Mesodermal cell (in vitro differentiated cells): ENCODE data around the gene GIT2.
"Not testable (repeated sequence)": the region's sequence is repeated elsewhere in the genome, so short reads cannot be mapped to it uniquely, and the experiment has no call there.

Experiments
- H3K27ac ChIP-seq: 2 replicates; pipeline ENCODE4 v1.7.0; 2013; ENCODE audit warnings: mild to moderate bottlenecking, low read depth, low read length, moderate library complexity; ENCODE audit not compliant: severe bottlenecking
- H3K36me3 ChIP-seq: 2 replicates; pipeline ENCODE4 v1.7.1; 2013; ENCODE audit warnings: mild to moderate bottlenecking, low read length, moderate library complexity; ENCODE audit not compliant: control insufficient read depth, insufficient read depth
- H3K4me1 ChIP-seq: one replicate; pipeline ENCODE4 v1.7.1; 2013; ENCODE audit warnings: mild to moderate bottlenecking, low read length; ENCODE audit not compliant: insufficient read depth, control insufficient read depth, poor library complexity, severe bottlenecking
- H3K4me3 ChIP-seq: 2 replicates; pipeline ENCODE4 v1.7.0; 2013; ENCODE audit warnings: low read length, control low read depth, mild to moderate bottlenecking; ENCODE audit not compliant: insufficient read depth, poor library complexity, severe bottlenecking; ENCODE audit errors: extremely low read depth
- H3K9me3 ChIP-seq: 2 replicates; pipeline ENCODE4 v1.7.1; 2013; ENCODE audit warnings: mild to moderate bottlenecking, low read length, moderate library complexity; ENCODE audit not compliant: control insufficient read depth
- WGBS, 2 experiments: methylation state at CpG; one replicate each; pipeline ENCODE4 v1.1.5; 2013; ENCODE audit warnings: missing lambda C conversion rate in 2 of 2; ENCODE audit not compliant: insufficient coverage in 2 of 2; 5-methylcytosine and 5-hydroxymethylcytosine counted together

GIT2 gene

GRCh38 chr12:109891731-109892130 is 104.4 kb downstream of the GIT2 start:
- H3K4me3 ChIP-seq, H3K9me3 ChIP-seq, H3K27ac ChIP-seq, H3K4me1 ChIP-seq, H3K36me3 ChIP-seq: not testable (repeated sequence)
- WGBS, 2 experiments, result 93 to 95% methylated on average over 5 to 6 of the region's 7 CpGs

- no peak overlapping the region for H3K27ac ChIP-seq
- H3K4me1 ChIP-seq, result no peaks in the 10 kb centered on the region
- H3K4me3 ChIP-seq, result no peak overlapping the region
- WGBS, 2 experiments, result 84 to 91% methylated on average over 10 to 11 of the region's 13 CpGs
- no peaks in the 10 kb centered on the region for H3K36me3 ChIP-seq
- no peaks in the 10 kb centered on the region for H3K9me3 ChIP-seq
Measured at GRCh38 chr12:109890620-109891170, 105.5 kb downstream of the GIT2 start.

GRCh38 chr12:109888179-109889020 is 107.8 kb downstream of the GIT2 start:
- H3K36me3 ChIP-seq, result no peaks in the 10 kb centered on the region
- H3K27ac ChIP-seq, result no peak overlapping the region
- H3K4me1 ChIP-seq, result no peaks in the 10 kb centered on the region
- H3K4me3 ChIP-seq, result no peak overlapping the region
- no peaks in the 10 kb centered on the region for H3K9me3 ChIP-seq
- 98% methylated on average over 5 to 7 of the region's 12 CpGs for WGBS, 2 experiments

- Histone ChIP-seq H3K4me3 (no peak overlapping the region), H3K4me1 (peaks cover 4% of the 10 kb centered on the region), H3K27ac (no peak overlapping the region), H3K9me3 (no peaks in the 10 kb centered on the region), H3K36me3 (no peaks in the 10 kb centered on the region)
- WGBS, 2 experiments, result 89 to 92% methylated on average over 9 of the region's 10 CpGs
Measured at GRCh38 chr12:109885616-109886015, 110.6 kb downstream of the GIT2 start.

GRCh38 chr12:109883461-109883860 is 112.7 kb downstream of the GIT2 start:
- WGBS, 2 experiments, result 78 to 89% methylated on average over 3 to 4 of the region's 4 CpGs
- peaks cover 4% of the 10 kb centered on the region for H3K4me1 ChIP-seq
- no peak overlapping the region for H3K4me3 ChIP-seq
- H3K36me3 ChIP-seq, result no peaks in the 10 kb centered on the region
- no peak overlapping the region for H3K27ac ChIP-seq
- H3K9me3 ChIP-seq, result no peaks in the 10 kb centered on the region

- peaks cover 4% of the 10 kb centered on the region for H3K4me1 ChIP-seq
- no peak overlapping the region for H3K4me3 ChIP-seq
- WGBS, 2 experiments, result 83 to 94% methylated on average over 1 to 2 of the region's 2 CpGs
- H3K27ac ChIP-seq, result no peak overlapping the region
- no peaks in the 10 kb centered on the region for H3K9me3 ChIP-seq
- H3K36me3 ChIP-seq, result no peaks in the 10 kb centered on the region
Measured at GRCh38 chr12:109881752-109882151, 114.4 kb downstream of the GIT2 start.

- Histone ChIP-seq H3K27ac (no peak overlapping the region), H3K9me3 (no peaks in the 10 kb centered on the region), H3K4me3 (peak overlapping the region; percentile 61), H3K36me3 (no peaks in the 10 kb centered on the region), H3K4me1 (peaks cover 4% of the 10 kb centered on the region)
- 4 to 5% methylated on average over 8 to 9 of the region's 9 CpGs for WGBS, 2 experiments
Measured at GRCh38 chr12:109880938-109881337, 115.2 kb downstream of the GIT2 start.

GRCh38 chr12:109880043-109880931 is 115.9 kb downstream of the GIT2 start, which contains the start of gene GLTP:
Gene GLTP (minus strand): TSS chr12:109880541. CDS start chr12:109880374, 167 bp downstream.
- H3K27ac ChIP-seq, result no peak within 1 kb of the TSS
- WGBS, 2 experiments, result 0% methylated on average over 54 to 70 of the region's 92 CpGs

More at GRCh38 chr12:109880043-109880931, 115.9 kb downstream of the GIT2 start, which contains the start of gene GLTP:
- Histone ChIP-seq H3K4me3 (peak within 1 kb of the TSS; percentile 71), H3K9me3 (no peaks in the 10 kb centered on the region), H3K4me1 (peaks cover 4% of the 10 kb centered on the region), H3K36me3 (no peaks in the 10 kb centered on the region)
